ACC112 (cell line): ENCODE measurements around the gene DHX34.
A peak's percentile ranks its signal among the peaks of the same experiment; 100 is the strongest.
"Not testable (repeated sequence)": the region's sequence is repeated elsewhere in the genome, so short reads cannot be mapped to it uniquely, and the experiment has no call there.

Experiments
- H2AFZ ChIP-seq: fragments of 200-600 bp; sonication (generic); one replicate; pipeline ENCODE4 v1.6.0; 2017; ENCODE audit warnings: antibody characterized with exemption, low read length; ENCODE audit not compliant: unreplicated experiment
- H3K27ac ChIP-seq: fragments of 200-600 bp; sonication (generic); 2 replicates; pipeline ENCODE4 v1.5.1; 2014; ENCODE audit warnings: low read depth, mild to moderate bottlenecking, antibody characterized with exemption, low read length, moderate library complexity
- H3K27me3 ChIP-seq: fragments of 200-600 bp; sonication (generic); 2 replicates; pipeline ENCODE4 v1.6.1; 2014; ENCODE audit warnings: mild to moderate bottlenecking, antibody characterized with exemption, low read length, moderate library complexity, mixed read lengths; ENCODE audit not compliant: insufficient read depth
- H3K36me3 ChIP-seq: fragments of 200-600 bp; sonication (generic); 2 replicates; pipeline ENCODE4 v1.6.1; 2016; ENCODE audit warnings: mild to moderate bottlenecking, antibody characterized with exemption, low read length, moderate library complexity, mixed read lengths; ENCODE audit not compliant: insufficient read depth
- H3K4me1 ChIP-seq: fragments of 200-600 bp; sonication (generic); one replicate; pipeline ENCODE4 v1.6.1; 2016; ENCODE audit warnings: low read length, mixed read lengths; ENCODE audit not compliant: insufficient read depth, unreplicated experiment, control insufficient read depth
- H3K4me3 ChIP-seq: fragments of 200-600 bp; sonication (generic); 2 replicates; pipeline ENCODE4 v1.5.1; 2014; ENCODE audit warnings: mild to moderate bottlenecking, low read depth, low read length
- H3K79me2 ChIP-seq: fragments of 200-600 bp; sonication (generic); one replicate; pipeline ENCODE4 v1.6.0; 2016; ENCODE audit warnings: low read length; ENCODE audit not compliant: control insufficient read depth, unreplicated experiment, insufficient read depth

DHX34 gene

GRCh38 chr19:47324502-47324901, 24.6 kb upstream of the DHX34 start:
- Histone ChIP-seq H3K4me3 (no peak overlapping the region), H2AFZ (no peak overlapping the region), H3K4me1 (no peaks in the 10 kb centered on the region), H3K79me2 (no peaks in the 10 kb centered on the region), H3K27ac (no peak overlapping the region), H3K36me3 (no peaks in the 10 kb centered on the region), H3K27me3 (no peaks in the 10 kb centered on the region)

- peaks cover 7% of the 10 kb centered on the region for H3K4me1 ChIP-seq
- H3K36me3 ChIP-seq, result no peaks in the 10 kb centered on the region
- H3K27me3 ChIP-seq, result no peaks in the 10 kb centered on the region
- peak overlapping the region; percentile 87 for H3K27ac ChIP-seq
- H2AFZ ChIP-seq, result peak overlapping the region; percentile 90
- H3K79me2 ChIP-seq, result no peaks in the 10 kb centered on the region
- H3K4me3 ChIP-seq, result peak overlapping the region; percentile 51; the same call in 1 of the 2 replicates
These were observed 18.6 kb upstream of the DHX34 start for GRCh38 chr19:47330466-47330869.

GRCh38 chr19:47331490-47331889, 17.6 kb upstream of the DHX34 start:
- Histone ChIP-seq H3K27ac (peak overlapping the region; percentile 87), H3K79me2 (no peaks in the 10 kb centered on the region), H3K4me1 (peaks cover 7% of the 10 kb centered on the region), H3K4me3 (0 out of 2 replicates have a peak overlapping the region, but pooled peaks have one; percentile 71), H2AFZ (peak overlapping the region; percentile 75), H3K36me3 (no peaks in the 10 kb centered on the region), H3K27me3 (no peaks in the 10 kb centered on the region)

GRCh38 chr19:47331931-47332547, 17.1 kb upstream of the DHX34 start, which contains the start of gene C5AR2:
Gene C5AR2 (plus strand): TSS chr19:47332175. CDS start chr19:47340800, 8,625 bp downstream.
- H3K79me2 ChIP-seq, result no peaks in the 10 kb centered on the region
- peak within 1 kb of the TSS; percentile 71 for H3K4me3 ChIP-seq
- H3K27ac ChIP-seq, result peak within 1 kb of the TSS; percentile 87
- H3K4me1 ChIP-seq, result peaks cover 7% of the 10 kb centered on the region
- H3K27me3 ChIP-seq, result no peaks in the 10 kb centered on the region
- H2AFZ ChIP-seq, result peak within 1 kb of the TSS; percentile 75
- no peaks in the 10 kb centered on the region for H3K36me3 ChIP-seq

- H3K4me3 ChIP-seq, H3K36me3 ChIP-seq, H2AFZ ChIP-seq, H3K27ac ChIP-seq, H3K79me2 ChIP-seq, H3K4me1 ChIP-seq, H3K27me3 ChIP-seq: not testable (repeated sequence)
These were observed 12.1 kb upstream of the DHX34 start for GRCh38 chr19:47336765-47337718.

- Histone ChIP-seq H3K4me1 (no peaks in the 10 kb centered on the region), H3K27me3 (no peaks in the 10 kb centered on the region), H3K36me3 (0 out of 2 replicates have a peak, but pooled peaks cover 4% of the 10 kb centered on the region), H3K27ac (no peak overlapping the region), H2AFZ (no peak overlapping the region), H3K79me2 (no peaks in the 10 kb centered on the region), H3K4me3 (no peak overlapping the region)
These were observed 9.8 kb upstream of the DHX34 start for GRCh38 chr19:47339196-47339880.

GRCh38 chr19:47340477-47341208, 8.5 kb upstream of the DHX34 start:
- no peaks in the 10 kb centered on the region for H3K79me2 ChIP-seq
- H3K36me3 ChIP-seq, result 0 out of 2 replicates have a peak, but pooled peaks cover 4% of the 10 kb centered on the region
- H3K27ac ChIP-seq, result no peak overlapping the region
- H3K27me3 ChIP-seq, result no peaks in the 10 kb centered on the region
- H3K4me3 ChIP-seq, result no peak overlapping the region
- H3K4me1 ChIP-seq, result no peaks in the 10 kb centered on the region
- no peak overlapping the region for H2AFZ ChIP-seq

GRCh38 chr19:47341734-47342133, 7.4 kb upstream of the DHX34 start:
- H3K4me1 ChIP-seq, result no peaks in the 10 kb centered on the region
- no peaks in the 10 kb centered on the region for H3K79me2 ChIP-seq
- no peak overlapping the region for H3K27ac ChIP-seq
- H3K4me3 ChIP-seq, result no peak overlapping the region
- H3K27me3 ChIP-seq, result no peaks in the 10 kb centered on the region
- no peak overlapping the region for H2AFZ ChIP-seq
- H3K36me3 ChIP-seq, result 0 out of 2 replicates have a peak, but pooled peaks cover 4% of the 10 kb centered on the region

GRCh38 chr19:47343194-47343802, 5.8 kb upstream of the DHX34 start:
- no peaks in the 10 kb centered on the region for H3K27me3 ChIP-seq
- H3K36me3 ChIP-seq, result 0 out of 2 replicates have a peak, but pooled peaks cover 4% of the 10 kb centered on the region
- H3K4me3 ChIP-seq, result no peak overlapping the region
- H3K79me2 ChIP-seq, result no peaks in the 10 kb centered on the region
- no peak overlapping the region for H3K27ac ChIP-seq
- H2AFZ ChIP-seq, result no peak overlapping the region
- no peaks in the 10 kb centered on the region for H3K4me1 ChIP-seq
